HG03135 (cell line): ENCODE measurements around the gene DDX51.

Source experiments
- ATAC-seq: cut with Tn5 transposase; IDR thresholded peaks from one replicate; pipeline ENCODE4 v1.9.1; 2021; ENCODE audit warnings: mild to moderate bottlenecking, moderate library complexity; ENCODE audit not compliant: unreplicated experiment

The DDX51 gene

GRCh38 chr12:132179431-132180362 is 35.6 kb upstream of the DDX51 start:
- ATAC-seq, result no peak

DNA sequence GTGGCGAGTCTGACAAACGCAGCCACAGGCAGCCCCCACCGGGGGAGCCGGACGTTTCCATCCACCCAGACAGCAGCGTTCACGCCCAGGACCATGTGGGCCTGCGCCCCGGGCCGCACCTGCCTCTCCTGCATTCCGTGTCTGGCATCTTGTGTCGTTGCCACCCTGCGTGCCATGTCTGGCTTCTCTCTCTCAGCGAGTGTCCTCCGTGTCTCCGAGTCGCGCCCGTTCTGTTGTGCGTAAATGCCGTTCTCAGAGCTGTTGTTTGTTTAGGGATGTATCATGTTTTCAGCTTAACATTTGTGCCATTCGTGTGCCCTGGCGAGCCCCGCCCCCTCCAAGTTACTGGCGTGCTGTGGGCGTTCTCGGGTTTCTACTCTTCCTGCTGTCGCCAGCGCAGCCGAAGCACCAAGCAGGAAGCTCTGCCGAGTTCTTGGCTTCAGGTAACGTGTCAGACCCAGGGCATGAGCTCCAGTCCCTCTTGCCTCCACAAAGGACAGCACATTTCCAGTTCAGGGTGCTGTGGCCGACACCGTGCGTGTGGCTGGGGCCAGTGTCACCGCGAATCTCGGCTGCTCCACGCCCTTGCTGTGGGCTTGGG is 34.8 kb upstream of the DDX51 start:
- ATAC-seq, result no peak

DNA sequence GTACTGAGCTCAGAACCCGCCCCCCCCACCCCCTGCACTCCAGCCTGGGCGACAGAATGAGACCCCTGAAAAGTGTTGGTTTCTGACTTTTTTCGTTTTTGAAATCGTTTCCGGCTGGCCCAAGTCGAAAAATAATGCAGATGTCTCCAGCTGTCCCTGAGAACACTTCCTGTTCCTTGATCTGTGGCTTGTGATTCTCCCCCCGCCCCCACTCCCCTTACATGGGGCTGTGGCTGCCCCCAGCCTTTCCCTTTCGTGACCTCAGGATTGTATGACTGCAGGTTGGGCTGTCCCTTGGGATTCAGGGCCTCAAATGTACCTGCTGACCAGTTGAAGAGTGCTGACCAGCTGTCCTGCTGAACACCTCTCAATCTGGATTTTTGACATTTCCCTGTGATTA is 34.2 kb upstream of the DDX51 start:
- ATAC-seq, result no peak

DNA sequence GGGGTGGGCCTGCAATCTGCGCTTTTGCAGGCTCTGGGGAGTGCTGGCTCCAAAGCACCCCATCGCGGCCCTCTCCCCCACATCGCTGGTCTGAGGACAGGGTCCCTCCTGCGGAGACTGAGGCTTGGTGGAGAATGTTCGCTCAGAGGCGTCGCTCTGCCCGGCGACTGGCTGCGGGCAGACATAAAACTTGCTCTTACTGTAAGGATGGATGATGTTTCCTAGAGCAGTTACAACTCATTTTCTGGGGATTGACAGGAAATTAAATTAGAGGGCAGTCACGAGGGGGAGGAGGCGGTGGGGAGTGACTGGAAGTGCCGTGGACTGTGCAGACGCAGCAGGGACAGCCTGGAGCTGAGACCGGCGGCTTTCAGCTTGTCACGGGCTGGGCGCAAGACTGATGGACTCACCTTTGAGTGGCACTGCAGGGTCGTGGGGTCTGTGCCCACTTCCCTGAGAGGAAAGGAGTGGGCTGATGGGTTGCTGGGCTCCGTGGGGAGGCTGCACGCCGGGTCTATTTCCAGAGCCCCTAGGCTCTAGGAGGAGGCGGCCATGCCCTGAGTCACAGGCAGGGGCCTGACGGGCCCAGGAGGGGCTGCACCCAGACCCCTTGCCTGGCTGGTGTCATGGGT is 32.9 kb upstream of the DDX51 start:
- ATAC-seq, result no peak

DNA sequence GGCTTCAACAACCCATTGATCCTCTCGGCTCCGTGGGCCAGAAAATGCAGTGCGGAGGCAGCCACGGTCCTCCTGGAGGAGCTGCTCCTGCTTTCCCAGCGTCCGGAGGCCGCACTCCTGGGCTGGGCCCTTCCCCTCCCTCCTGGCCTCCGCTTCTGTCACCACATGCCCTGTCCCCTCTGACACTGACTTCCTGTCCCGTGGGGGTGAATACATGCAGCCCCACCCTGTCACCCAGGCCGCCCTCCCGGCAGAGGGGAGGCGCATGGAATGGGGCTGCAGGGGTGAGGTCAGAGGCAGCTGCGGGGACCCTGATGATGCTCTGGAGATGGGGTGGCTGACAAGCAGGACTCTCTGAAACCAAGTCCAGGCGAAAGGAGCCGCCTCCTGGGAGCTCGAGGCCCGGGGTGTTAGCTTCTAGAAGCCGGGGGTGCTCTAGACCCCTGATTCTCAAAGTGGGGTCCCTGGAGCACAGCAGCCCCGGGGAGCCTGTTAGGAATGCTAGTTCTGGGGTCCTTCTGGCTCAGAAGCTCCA is 32.3 kb upstream of the DDX51 start:
- ATAC-seq, result no peak

DNA sequence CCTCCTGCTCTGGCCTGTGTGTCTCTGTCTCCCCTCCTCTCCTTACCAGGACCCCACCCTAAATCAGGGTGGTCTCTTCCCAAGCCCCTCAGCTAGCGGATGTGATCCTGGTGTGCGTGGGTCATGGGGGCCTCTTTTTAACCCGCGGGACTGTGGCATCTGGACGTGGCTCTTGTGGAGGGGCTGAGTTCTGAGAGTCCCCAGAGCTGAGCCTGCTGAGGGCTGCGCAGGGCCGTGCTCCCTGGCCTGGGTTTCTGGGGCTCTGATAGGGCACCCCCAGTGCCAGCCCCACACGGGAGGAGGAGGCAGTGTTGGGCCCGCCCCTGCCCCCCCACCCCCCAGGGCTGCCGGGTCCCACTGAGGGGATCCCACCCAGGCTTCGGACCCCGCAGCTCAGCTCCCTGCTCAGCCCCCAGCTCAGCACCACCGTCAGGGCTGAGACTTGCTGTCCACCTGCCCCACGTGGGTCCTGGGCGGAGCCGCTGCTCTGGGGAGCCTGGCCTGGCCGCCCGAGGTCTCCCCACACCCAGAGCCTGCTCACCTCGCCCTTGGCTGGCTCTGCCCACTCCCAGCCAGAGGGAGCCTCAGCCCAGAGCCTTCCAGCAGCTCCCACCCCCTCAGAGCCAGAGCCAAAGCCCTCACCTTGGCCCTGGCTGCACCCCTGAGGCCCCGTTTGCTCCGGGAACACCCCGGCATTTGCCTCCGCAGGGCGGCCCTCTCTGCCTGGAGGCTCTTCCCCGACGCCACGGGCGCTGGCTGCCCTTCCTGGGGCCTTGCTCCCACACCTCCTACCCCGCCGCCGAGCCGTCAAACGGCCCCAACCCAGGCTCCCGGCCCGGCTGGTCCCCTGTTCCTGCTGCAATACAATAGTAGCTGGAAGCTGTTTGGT is 31.6 kb upstream of the DDX51 start:
- ATAC-seq, result no peak

DNA sequence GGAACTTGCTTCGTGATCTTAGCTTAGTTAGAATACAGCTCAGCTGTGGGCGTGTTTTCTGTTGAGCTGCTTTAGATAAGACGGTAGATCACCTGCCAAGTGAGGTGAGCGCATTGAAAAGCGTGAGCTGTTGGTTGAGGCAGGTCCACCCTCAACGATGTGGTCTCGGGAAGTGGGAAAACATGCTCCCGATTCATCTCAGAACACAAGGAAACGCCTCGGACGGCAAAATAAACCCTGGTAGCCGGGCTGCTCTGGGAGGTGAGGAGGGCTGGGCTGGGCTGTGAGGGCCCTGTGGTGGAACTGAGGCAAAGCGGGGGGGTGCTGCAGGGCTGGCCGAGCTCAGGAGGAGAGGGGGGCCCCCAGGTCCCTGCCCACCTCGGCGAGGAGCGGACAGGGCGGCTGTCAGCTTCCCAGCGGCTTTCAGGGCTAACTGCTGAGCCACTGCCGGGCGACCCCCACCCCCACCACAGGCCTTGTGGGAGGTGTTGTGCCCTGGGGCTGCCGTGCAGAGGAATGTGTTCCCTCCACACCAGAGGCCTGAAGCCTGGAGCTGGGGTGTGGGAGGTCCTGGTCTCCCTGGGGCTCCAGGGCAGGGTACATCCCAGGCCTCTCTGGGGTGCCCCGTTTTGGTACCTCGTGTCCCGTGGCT is 30.8 kb upstream of the DDX51 start:
- ATAC-seq, result no peak

DNA sequence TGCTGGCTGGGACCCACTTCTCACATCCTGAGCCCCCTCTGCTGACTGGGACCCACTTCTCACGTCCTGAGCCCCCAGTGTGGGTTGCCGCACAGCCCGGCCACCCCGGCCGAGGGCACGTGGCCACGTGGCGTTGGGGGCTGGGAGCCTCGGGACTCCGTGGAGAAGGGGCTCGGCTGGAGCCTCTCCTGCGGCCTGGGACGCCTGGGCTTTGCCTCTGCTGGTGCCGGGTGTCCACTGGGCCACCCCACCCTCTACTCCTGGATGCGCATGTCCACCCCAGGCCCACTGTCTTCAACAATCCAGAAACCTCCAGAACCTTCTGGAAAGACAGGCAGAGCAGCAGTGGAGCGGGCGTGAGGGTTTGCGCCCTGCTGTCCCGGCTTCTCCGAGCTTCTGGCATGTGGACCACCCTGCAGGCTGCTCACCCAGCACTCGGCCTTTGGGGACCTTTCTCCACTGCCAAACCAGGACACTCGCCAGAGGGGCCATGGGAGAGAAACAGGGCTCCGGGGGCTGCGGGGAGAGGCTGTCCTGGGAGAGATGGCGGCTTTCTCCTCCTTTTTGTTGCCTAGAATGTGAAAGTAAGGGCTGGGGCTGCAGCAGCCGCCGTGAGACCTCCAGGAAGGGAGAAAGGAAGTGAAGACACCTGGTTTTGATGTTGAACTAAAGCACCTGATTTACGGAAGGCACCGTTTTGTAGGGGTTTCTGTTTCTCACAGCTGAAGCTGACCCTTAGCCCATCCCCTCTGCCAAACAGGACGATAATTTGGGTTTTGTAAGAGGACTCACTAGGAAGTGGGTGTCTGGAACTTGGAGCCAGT is 30.1 kb upstream of the DDX51 start:
- no peak for ATAC-seq

GRCh38 chr12:132173135-132174014 is 29.3 kb upstream of the DDX51 start:
- no peak for ATAC-seq

DNA sequence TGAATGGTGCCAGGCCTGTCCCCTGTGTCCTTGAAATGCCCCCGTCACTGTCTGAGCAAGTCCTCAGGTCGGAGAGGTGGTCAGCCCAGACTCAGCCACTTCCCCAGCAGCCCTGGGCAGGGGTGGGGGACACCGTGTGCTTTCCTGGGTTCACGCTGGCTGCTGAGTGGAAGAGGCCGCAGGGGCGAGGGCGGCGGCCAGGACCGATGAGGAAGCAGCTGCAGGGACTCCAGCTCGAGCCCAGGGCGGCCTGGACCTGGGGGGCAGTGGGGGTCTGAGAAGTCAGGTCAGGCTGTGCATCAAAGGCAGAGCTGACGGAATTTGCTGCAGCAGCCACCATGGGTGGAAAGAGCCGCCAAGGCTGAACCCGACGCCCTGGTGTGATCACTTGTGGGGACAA is 28.5 kb upstream of the DDX51 start:
- ATAC-seq, result no peak

DNA sequence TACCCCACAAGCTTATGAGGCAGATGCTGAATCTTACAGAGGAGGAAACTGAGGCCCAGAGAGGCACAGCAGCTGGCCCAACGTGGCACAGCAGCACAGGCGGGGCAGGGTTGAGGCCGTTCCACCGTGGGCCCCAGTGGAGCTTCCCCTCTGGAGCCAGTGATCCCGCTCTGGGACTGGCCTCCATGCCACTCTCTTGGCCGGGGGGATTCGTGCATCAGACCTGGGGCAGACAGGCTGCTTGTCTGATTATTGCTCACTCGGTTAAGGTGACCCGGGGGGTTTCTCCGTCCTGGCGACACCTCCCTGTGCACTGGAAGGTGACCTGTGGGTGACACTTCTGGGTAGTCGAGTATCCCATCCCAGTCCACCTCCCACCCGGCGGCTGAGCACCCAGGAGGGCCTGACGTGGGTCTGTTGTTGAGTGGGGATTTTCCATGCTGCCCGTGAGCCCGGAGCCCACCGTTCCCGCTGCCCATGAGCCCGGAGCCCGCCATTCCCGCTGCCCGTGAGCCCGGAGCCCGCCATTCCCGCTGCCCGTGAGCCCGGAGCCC is 27.9 kb upstream of the DDX51 start:
- no peak for ATAC-seq

DNA sequence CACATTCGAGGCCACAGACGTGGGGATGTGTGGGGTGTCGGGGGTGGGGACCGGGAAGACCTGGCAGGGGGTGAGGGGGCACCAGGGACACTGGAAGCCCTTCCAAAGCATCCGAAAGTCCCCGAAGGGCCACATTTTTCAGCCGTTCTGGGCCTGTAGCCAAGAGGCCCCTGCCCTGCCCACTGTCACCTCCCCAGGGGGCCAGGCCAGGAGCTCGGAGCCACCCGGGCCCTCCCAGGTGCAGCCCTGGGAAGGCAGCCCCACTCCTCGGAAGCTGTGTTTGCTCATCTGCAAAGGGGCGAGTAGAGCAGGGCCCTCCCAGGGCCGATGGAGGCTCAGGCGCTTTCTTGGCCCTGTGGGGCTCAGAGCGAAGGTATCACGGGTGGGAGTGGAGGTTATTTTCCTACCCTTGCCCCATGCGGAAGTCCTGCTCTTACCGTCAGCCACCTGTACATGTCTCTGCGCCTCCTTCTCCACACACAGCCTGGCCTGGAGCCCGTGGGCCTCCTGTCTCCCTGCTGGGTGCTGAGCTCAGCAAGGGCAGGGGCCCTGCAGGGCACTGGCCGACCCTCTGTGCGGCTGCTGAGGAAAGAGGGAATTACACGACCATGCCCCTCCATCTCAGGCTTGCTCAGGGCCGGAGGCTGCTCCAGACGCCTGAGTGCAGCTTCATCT is 27.3 kb upstream of the DDX51 start:
- ATAC-seq, result no peak

- no peak for ATAC-seq
Observed at GRCh38 chr12:132170637-132171292, 26.6 kb upstream of the DDX51 start.

DNA sequence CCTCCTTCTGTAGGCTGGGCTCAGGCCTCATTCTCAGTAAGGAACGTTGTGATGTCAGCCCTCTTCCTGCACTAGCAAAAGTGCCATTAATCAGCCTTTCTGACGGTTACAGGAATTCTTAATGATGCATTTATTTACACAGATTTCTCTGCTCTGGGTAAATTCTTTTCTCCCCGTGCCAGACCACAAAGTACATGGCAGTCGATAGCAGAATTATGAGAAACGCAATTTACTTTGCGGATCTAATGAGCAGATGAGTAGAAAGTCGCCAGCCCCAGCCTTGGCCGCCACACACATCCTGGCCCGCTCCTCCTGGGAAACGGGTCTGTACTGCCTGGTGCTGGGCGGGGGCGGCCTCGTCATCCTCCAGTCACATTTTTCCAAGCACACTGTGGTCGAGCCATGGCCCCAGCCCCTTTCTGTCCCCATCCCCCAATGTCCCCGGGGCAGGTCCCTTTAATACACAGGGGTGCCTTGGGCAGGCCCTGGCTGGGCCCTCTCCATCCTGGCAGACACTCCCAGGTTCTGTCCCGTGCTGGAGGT is 26.0 kb upstream of the DDX51 start:
- no peak for ATAC-seq

DNA sequence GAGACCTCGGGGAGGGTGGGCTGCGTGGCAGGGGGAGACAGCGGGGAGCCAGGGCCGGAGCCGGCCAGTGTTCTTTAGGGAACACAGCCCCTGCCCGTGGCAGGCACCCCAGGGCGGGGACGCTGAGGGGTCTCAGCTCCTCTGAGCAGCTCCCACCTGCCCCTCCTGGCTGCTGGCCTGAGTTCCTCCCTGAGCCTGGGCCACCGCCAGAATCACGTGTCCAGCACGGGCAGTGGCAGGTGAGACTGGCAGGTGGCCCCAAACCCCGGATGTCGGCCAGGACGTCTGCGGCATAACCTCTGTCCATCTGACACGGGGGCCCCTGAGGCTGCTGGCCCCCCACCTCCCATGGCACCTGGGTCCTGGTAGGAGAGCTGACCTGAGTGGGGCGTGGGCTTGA is 25.3 kb upstream of the DDX51 start:
- ATAC-seq, result no peak

DNA sequence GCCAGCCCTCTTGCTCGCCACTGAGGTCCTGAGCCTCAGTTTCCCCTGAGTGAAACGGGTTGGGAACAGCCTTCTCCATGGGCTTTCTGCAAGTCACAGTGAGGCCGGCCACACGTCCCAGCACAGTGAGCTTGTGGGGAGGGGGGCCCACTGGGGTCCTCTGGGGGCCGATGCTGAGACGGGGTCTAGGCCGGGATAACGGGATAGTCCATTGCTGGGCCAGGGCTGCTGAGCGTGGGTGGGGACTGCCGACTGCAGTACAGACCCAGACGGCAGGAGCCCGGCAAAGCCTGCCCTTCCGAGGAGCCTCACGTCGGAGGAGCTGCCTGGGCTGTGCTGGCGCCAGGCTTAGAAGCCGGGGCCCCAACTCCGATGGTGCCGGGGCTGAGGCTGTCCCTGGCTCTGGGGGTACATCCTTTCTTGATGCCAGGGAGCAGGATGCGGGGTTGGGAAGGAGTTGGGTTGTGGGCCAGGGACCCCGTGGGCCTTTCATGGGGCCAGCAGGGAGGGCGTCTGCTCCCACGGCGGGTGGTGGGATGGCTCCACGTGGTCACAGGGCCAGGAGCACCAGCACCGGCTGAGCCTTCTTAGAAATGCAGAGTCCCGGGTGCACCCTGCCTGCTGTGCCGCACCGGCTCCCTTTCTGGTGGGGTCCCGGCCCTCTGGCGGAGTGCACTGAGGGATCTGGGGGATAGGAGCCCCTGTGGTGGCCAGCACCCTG is 24.4 kb upstream of the DDX51 start:
- no peak for ATAC-seq
